HFFc6 (cell line): ENCODE data around the gene SUGT1. TPM values are rescaled to one million over a fixed set of nuclear protein-coding genes. Genes with fewer than 3 reads are reported as not detected.

Experiments
- DNase-seq: peaks from one replicate; pipeline ENCODE4 v3.0.0-alpha.2; 2018
- H3K27ac Mint-ChIP-seq: 2 replicates; pipeline ENCODE4 v1.8.0; 2020; ENCODE audit warnings: mild to moderate bottlenecking, mixed read lengths
- H3K27me3 Mint-ChIP-seq: 2 replicates; pipeline ENCODE4 v1.8.0; 2021; ENCODE audit warnings: mild to moderate bottlenecking, moderate library complexity, mixed read lengths; ENCODE audit not compliant: insufficient read depth
- H3K36me3 Mint-ChIP-seq: 2 replicates; pipeline ENCODE4 v1.8.0; 2021; ENCODE audit warnings: low read depth, mixed read lengths
- H3K4me1 Mint-ChIP-seq: 2 replicates; pipeline ENCODE4 v1.8.0; 2020; ENCODE audit warnings: low read depth, mixed read lengths
- H3K4me3 Mint-ChIP-seq: 2 replicates; pipeline ENCODE4 v1.8.0; 2020; ENCODE audit warnings: mild to moderate bottlenecking, moderate library complexity, mixed read lengths
- H3K9me3 Mint-ChIP-seq: 2 replicates; pipeline ENCODE4 v1.8.0; 2020; ENCODE audit warnings: mild to moderate bottlenecking, mixed read lengths
- total RNA-seq, 6 experiments: library from RNA; stranded (reverse); fragmentation: NEBNext Ultra II Directional; extraction: Animal tissue kit (Norgen Biotek cat#: 25700); gene quantifications; 2 replicates in 1 of 6; 3 replicates in 5 of 6; pipeline ENCODE4 v1.2.3, GENCODE V29; 2021
- TF ChIP-seq, protein P1 (sequence below): fragments of 200-600 bp; sonication (generic); IDR thresholded peaks from 2 replicates; pipeline ENCODE4 v1.5.0; 2021; ENCODE audit warnings: antibody characterized with exemption, mild to moderate bottlenecking

The SUGT1 gene
- total RNA-seq, 6 experiments from 2014 or later = 66.0 to 83.5 (median 67.8) TPM

DNA sequence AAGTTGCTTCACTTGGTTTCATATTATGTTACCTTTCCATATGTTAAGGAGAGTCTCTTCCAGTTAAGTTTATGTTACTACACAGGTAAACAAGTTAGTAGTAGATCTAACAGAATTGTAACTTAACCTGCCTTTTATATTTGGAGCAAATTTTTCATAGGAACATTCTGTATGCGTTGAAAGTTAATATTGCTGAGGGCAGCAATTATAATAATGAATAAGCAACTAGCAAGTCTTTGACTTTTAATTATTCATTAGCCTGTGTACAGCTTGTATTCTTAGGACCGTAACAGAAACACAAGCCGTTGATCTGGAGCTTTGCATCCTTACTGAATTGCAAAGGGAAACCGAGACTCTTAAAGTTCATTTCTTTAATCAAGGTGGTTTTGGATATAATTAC lies 11.6 kb downstream of the SUGT1 start:
- DNase-seq = no peak
- TF ChIP-seq, protein P1, sequence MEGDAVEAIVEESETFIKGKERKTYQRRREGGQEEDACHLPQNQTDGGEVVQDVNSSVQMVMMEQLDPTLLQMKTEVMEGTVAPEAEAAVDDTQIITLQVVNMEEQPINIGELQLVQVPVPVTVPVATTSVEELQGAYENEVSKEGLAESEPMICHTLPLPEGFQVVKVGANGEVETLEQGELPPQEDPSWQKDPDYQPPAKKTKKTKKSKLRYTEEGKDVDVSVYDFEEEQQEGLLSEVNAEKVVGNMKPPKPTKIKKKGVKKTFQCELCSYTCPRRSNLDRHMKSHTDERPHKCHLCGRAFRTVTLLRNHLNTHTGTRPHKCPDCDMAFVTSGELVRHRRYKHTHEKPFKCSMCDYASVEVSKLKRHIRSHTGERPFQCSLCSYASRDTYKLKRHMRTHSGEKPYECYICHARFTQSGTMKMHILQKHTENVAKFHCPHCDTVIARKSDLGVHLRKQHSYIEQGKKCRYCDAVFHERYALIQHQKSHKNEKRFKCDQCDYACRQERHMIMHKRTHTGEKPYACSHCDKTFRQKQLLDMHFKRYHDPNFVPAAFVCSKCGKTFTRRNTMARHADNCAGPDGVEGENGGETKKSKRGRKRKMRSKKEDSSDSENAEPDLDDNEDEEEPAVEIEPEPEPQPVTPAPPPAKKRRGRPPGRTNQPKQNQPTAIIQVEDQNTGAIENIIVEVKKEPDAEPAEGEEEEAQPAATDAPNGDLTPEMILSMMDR = no peak
- Mint-ChIP-seq H3K27me3 (no peaks in the 10 kb centered on the region), H3K36me3 (peaks cover 14% of the 10 kb centered on the region), H3K27ac (no peak overlapping the region; the same call in 1 of the 2 replicates), H3K4me3 (no peak overlapping the region), H3K9me3 (no peaks in the 10 kb centered on the region), H3K4me1 (no peaks in the 10 kb centered on the region; the same call in 1 of the 2 replicates)

DNA sequence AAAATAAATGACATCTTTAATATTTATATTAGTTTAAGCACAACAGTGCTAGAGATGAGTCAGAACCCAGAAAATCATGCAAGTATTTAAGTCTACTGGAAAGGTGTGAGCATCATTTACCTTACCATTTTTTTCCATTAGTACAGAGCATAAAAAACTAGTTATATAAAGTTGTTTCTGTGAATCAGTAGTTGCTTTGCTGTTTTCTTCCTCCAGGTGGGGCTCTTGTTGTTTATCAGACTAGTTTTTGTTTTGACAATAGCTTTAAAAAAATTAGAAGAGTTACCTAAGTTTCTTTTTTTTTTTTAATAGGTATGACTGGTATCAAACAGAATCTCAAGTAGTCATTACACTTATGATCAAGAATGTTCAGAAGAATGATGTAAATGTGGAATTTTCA lies 12.7 kb downstream of the SUGT1 start:
- Mint-ChIP-seq H3K27me3 (no peaks in the 10 kb centered on the region), H3K36me3 (peaks cover 14% of the 10 kb centered on the region), H3K4me1 (no peaks in the 10 kb centered on the region; the same call in 1 of the 2 replicates), H3K9me3 (no peaks in the 10 kb centered on the region), H3K4me3 (no peak overlapping the region), H3K27ac (peak overlapping the region; percentile 40; the same call in 1 of the 2 replicates)
- DNase-seq = peak; percentile 10
- TF ChIP-seq, protein P1 = peak; percentile 73

DNA sequence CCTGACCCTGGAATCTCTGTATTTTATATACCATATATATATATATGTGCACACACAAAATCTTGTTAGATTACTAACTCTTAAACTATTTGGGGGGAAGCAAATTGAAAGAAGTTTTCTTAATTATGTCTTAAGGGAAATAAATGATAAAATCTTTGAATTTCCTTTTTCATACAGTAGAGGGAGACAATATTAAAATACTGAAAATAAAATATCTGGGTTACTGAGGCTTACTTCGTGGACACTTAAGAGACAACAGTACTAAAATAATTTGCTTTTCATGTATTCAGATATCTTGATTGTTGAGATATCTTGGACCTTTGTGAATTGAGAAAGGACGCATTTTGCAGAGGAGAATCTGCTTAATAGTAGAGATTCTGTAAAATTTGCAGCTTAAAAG lies 17.0 kb downstream of the SUGT1 start:
- TF ChIP-seq, protein P1 = peak; percentile 56
- DNase-seq = no peak
- H3K27me3 Mint-ChIP-seq = no peaks in the 10 kb centered on the region
- no peaks in the 10 kb centered on the region for H3K9me3 Mint-ChIP-seq
- H3K4me1 Mint-ChIP-seq = peaks cover 7% of the 10 kb centered on the region
- H3K27ac Mint-ChIP-seq = no peak overlapping the region
- H3K4me3 Mint-ChIP-seq = no peak overlapping the region
- peaks cover 12% of the 10 kb centered on the region for H3K36me3 Mint-ChIP-seq

DNA sequence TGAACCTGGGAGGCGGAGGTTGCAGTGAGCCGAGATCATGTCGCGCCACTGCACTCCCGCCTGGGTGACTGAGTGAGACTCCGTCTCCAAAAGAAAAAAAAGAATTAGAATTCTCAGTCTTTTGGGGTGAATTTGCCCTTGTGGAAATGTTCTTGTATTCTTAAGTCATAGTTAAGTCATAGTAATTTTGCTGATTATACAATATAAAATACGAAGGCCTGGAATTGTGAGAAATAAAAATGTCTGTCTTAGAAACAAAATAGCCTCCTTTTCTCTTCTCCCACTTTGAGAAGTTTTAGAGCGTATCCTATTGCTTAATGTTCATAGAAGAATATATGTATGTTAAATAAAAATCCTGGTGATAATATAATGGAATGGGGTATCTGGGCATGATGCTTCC lies 18.1 kb downstream of the SUGT1 start:
- Mint-ChIP-seq H3K9me3 (no peaks in the 10 kb centered on the region), H3K27ac (no peak overlapping the region)
- TF ChIP-seq, protein P1 = no peak

DNA sequence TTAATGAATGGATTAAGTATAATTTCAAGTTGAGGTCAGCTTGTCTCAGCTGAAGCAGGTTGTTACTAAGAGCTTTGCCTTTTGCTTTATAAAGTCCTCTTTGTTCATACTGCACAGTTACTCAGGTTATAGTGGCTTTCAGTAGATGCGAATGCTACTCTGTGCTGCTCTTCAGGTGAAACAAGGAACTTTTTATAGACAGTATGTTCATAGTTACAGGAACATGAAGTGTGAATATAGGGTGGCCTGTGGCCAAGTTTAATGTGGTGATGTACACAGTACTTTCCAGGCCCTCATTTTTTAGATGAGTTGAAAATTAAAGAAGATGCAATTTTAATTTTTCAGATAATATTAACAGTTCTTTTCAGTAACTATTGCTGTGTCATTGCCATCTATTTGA lies 20.8 kb downstream of the SUGT1 start:
- no peak overlapping the region for H3K4me3 Mint-ChIP-seq

More for the DNA sequence above, 18.1 kb downstream of the SUGT1 start:
- Mint-ChIP-seq H3K27me3 (no peaks in the 10 kb centered on the region), H3K4me1 (peaks cover 8% of the 10 kb centered on the region), H3K36me3 (peaks cover 13% of the 10 kb centered on the region), H3K4me3 (no peak overlapping the region)
- DNase-seq = no peak

More for the DNA sequence above, 20.8 kb downstream of the SUGT1 start:
- Mint-ChIP-seq H3K4me1 (peaks cover 19% of the 10 kb centered on the region), H3K27ac (no peak overlapping the region), H3K36me3 (peaks cover 10% of the 10 kb centered on the region; the same call in 1 of the 2 replicates), H3K27me3 (no peaks in the 10 kb centered on the region), H3K9me3 (no peaks in the 10 kb centered on the region)
- DNase-seq = no peak
- TF ChIP-seq, protein P1 = no peak
